GM23338 (cell line): Measurements from ENCODE around the gene LIN7A. TPM values are rescaled to one million over a fixed set of nuclear protein-coding genes. Genes with fewer than 3 reads are reported as not detected.

Source experiments
- ATAC-seq: fragments of 200-7000 bp; cut with Tn5 transposase; 3 replicates; pipeline ENCODE4 v1.9.1; 2020
- DNase-seq: peaks from one replicate; pipeline ENCODE4 v3.0.0-alpha.2; 2015; ENCODE audit warnings: low spot score
- H2AFZ ChIP-seq: fragments of 200-600 bp; sonication (generic); 2 replicates; pipeline ENCODE4 v1.8.0; 2016; ENCODE audit warnings: antibody characterized with exemption, mild to moderate bottlenecking, moderate library complexity
- H3F3A ChIP-seq: fragments of 200-600 bp; sonication (generic); replicated peaks from 2 replicates; pipeline ENCODE4 v1.8.0; 2017; ENCODE audit warnings: antibody characterized with exemption, mixed run types, low read depth
- H3K27ac ChIP-seq: fragments of 200-600 bp; sonication (generic); 2 replicates; pipeline ENCODE4 v1.6.1; 2016; ENCODE audit warnings: low read depth
- H3K27me3 ChIP-seq: fragments of 200-600 bp; sonication (generic); 2 replicates; pipeline ENCODE4 v1.8.0; 2016; ENCODE audit warnings: mild to moderate bottlenecking, mixed run types, moderate library complexity; ENCODE audit not compliant: insufficient read depth
- H3K36me3 ChIP-seq: fragments of 200-600 bp; sonication (generic); 2 replicates; pipeline ENCODE4 v1.8.0; 2016; ENCODE audit warnings: mild to moderate bottlenecking; ENCODE audit not compliant: insufficient read depth
- H3K4me1 ChIP-seq: fragments of 200-600 bp; sonication (generic); 2 replicates; pipeline ENCODE4 v1.8.0; 2016; ENCODE audit warnings: mild to moderate bottlenecking, moderate library complexity; ENCODE audit not compliant: insufficient read depth
- H3K4me2 ChIP-seq: fragments of 200-600 bp; sonication (generic); 2 replicates; pipeline ENCODE4 v1.7.1; 2017; ENCODE audit warnings: mixed run types
- H3K4me3 ChIP-seq: fragments of 200-600 bp; sonication (generic); 2 replicates; pipeline ENCODE4 v1.6.1; 2016; ENCODE audit warnings: mixed run types
- H3K79me2 ChIP-seq: fragments of 200-600 bp; sonication (generic); replicated peaks from 2 replicates; pipeline ENCODE4 v1.8.0; 2017; ENCODE audit warnings: mild to moderate bottlenecking; ENCODE audit not compliant: insufficient read depth
- H3K9me2 ChIP-seq: fragments of 200-600 bp; sonication (generic); 2 replicates; pipeline ENCODE4 v1.8.0; 2017; ENCODE audit not compliant: insufficient read depth
- H4K20me1 ChIP-seq: fragments of 200-600 bp; sonication (generic); replicated peaks from 2 replicates; pipeline ENCODE4 v1.8.0; 2017; ENCODE audit warnings: mild to moderate bottlenecking; ENCODE audit not compliant: insufficient read depth
- H3K27ac Mint-ChIP-seq: 2 replicates; pipeline ENCODE4 v1.8.0; 2020; ENCODE audit warnings: inconsistent platforms, mild to moderate bottlenecking, moderate library complexity, mixed read lengths
- H3K27me3 Mint-ChIP-seq: 3 replicates; pipeline ENCODE4 v1.8.0; 2022; ENCODE audit warnings: low read depth, mild to moderate bottlenecking, moderate library complexity, mixed read lengths, inconsistent platforms; ENCODE audit not compliant: insufficient read depth, poor library complexity
- H3K36me3 Mint-ChIP-seq: 3 replicates; pipeline ENCODE4 v1.8.0; 2021; ENCODE audit warnings: low read depth, mild to moderate bottlenecking, inconsistent platforms, moderate library complexity, mixed read lengths
- H3K4me1 Mint-ChIP-seq: 3 replicates; pipeline ENCODE4 v1.8.0; 2020; ENCODE audit warnings: mild to moderate bottlenecking, inconsistent platforms, mixed read lengths
- H3K4me3 Mint-ChIP-seq: 3 replicates; pipeline ENCODE4 v1.8.0; 2021; ENCODE audit warnings: moderate library complexity, mild to moderate bottlenecking, inconsistent platforms, mixed read lengths
- H3K9me3 Mint-ChIP-seq: 3 replicates; pipeline ENCODE4 v1.8.0; 2020; ENCODE audit warnings: moderate library complexity, mild to moderate bottlenecking, inconsistent platforms, mixed read lengths
- CTCF ChIP-seq, 2 experiments: fragments of 200-600 bp in 1 of 2; sonication (generic) in 1 of 2; conservative IDR thresholded peaks; 2 replicates each; pipeline versions ENCODE4 v1.5.1 to v1.6.1; 2016 to 2017; ENCODE audit warnings: antibody characterized with exemption in 2 of 2, low read depth in 2 of 2, mild to moderate bottlenecking in 2 of 2, moderate library complexity in 1 of 2
- ETS1 ChIP-seq: IDR thresholded peaks from 2 replicates; pipeline ENCODE4 v1.6.1; 2016; ENCODE audit warnings: antibody characterized with exemption
- EZH2 ChIP-seq: fragments of 200-600 bp; sonication (generic); IDR thresholded peaks from one replicate; pipeline ENCODE4 v1.8.0; 2017; ENCODE audit warnings: antibody characterized with exemption, mild to moderate bottlenecking, low read depth; ENCODE audit not compliant: unreplicated experiment
- NANOG ChIP-seq: IDR thresholded peaks from 2 replicates; pipeline ENCODE4 v1.6.1; 2016; ENCODE audit warnings: antibody characterized with exemption, borderline replicate concordance
- STAT1 ChIP-seq: IDR thresholded peaks from one replicate; pipeline ENCODE4 v1.6.1; 2016; ENCODE audit warnings: antibody characterized with exemption; ENCODE audit not compliant: unreplicated experiment
- ZNF114 ChIP-seq: fragments of 250-450 bp; sonication (Bioruptor Pico); IDR thresholded peaks from 2 replicates; pipeline ENCODE4 v1.5.0; 2020; ENCODE audit warnings: mild to moderate bottlenecking, moderate library complexity
- microRNA counts: library from miRNA; unstranded; fragments of <30 nt; microRNA quantifications from one replicate; lab custom pipeline; 2017
- microRNA-seq: library from miRNA; unstranded; fragments of <30 nt; microRNA quantifications from one replicate; pipeline ENCODE4, GENCODE V29; 2017
- polyA plus RNA-seq: library from polyadenylated mRNA; unstranded; fragments of >200 nt; fragmentation: Nextera tagmentation; extraction: Ambion mirVana; gene quantifications from 2 replicates; pipeline ENCODE4 v1.2.1, GENCODE V29; 2016
- small RNA-seq: library from RNA; depleted of rRNA; stranded (forward); fragments of <200 nt; gene quantifications from one replicate; pipeline ENCODE3, GENCODE V24; 2014; ENCODE audit warnings: low replicate concordance
- total RNA-seq: library from RNA; depleted of rRNA; stranded (reverse); fragments of >200 nt; shearing (Covaris generic); gene quantifications from 2 replicates; pipeline ENCODE4 v1.2.3, GENCODE V29; 2014; rRNA removed

The LIN7A gene
- total and polyA plus RNA-seq, 2 experiments from 2014 or later = 5.7 to 6.5 TPM

- Histone ChIP-seq H3K4me1 (0 out of 2 replicates have a peak, but pooled peaks cover 4% of the 10 kb centered on the region), H3K79me2 (no peaks in the 10 kb centered on the region), H3K9me2 (no peaks in the 10 kb centered on the region), H4K20me1 (no peaks in the 10 kb centered on the region), H3F3A (no peaks in the 10 kb centered on the region), H3K4me3 (no peak overlapping the region), H3K27me3 (no peaks in the 10 kb centered on the region), H3K27ac (no peak overlapping the region), H2AFZ (no peak overlapping the region), H3K4me2 (no peak overlapping the region), H3K36me3 (no peaks in the 10 kb centered on the region)
- Mint-ChIP-seq H3K27me3 (peaks cover 2% of the 10 kb centered on the region), H3K4me1 (no peaks in the 10 kb centered on the region), H3K36me3 (no peaks in the 10 kb centered on the region), H3K27ac (no peak overlapping the region), H3K4me3 (no peak overlapping the region), H3K9me3 (no peaks in the 10 kb centered on the region)
- no peak for TF ChIP-seq CTCF (conservative IDR thresholded peaks at IDR 0.05; ENCODE audit: low read depth in 2 of 2)
- TF ChIP-seq STAT1 = no peak
- TF ChIP-seq ETS1 = no peak
- TF ChIP-seq ZNF114 (CRISPR knock-in tag) = no peak
- no peak for DNase-seq
- ATAC-seq = no peak
These were observed 189.9 kb downstream of the LIN7A start for GRCh38 chr12:80747800-80748199.

GRCh38 chr12:80745851-80746505, 191.8 kb downstream of the LIN7A start:
- no peaks in the 10 kb centered on the region for H3K79me2 ChIP-seq
- no peaks in the 10 kb centered on the region for H3K36me3 Mint-ChIP-seq
- no peaks in the 10 kb centered on the region for H3K9me2 ChIP-seq
- H4K20me1 ChIP-seq = no peaks in the 10 kb centered on the region
- H3K9me3 Mint-ChIP-seq = no peaks in the 10 kb centered on the region
- no peaks in the 10 kb centered on the region for H3F3A ChIP-seq
- H3K4me3 ChIP-seq = no peak overlapping the region
- H3K27ac Mint-ChIP-seq = no peak overlapping the region
- no peak overlapping the region for H3K4me2 ChIP-seq
- ATAC-seq (no peak), DNase-seq (no peak)
- no peak for TF ChIP-seq STAT1
- no peak for TF ChIP-seq EZH2
- TF ChIP-seq NANOG = no peak
- no peak for TF ChIP-seq ZNF114 (CRISPR knock-in tag)
- TF ChIP-seq ETS1 = no peak
- H3K27me3 ChIP-seq = no peaks in the 10 kb centered on the region
- no peak overlapping the region for H2AFZ ChIP-seq
- 0 out of 2 replicates have a peak, but pooled peaks cover 4% of the 10 kb centered on the region for H3K4me1 ChIP-seq
- H3K36me3 ChIP-seq = no peaks in the 10 kb centered on the region
- H3K4me1 Mint-ChIP-seq = no peaks in the 10 kb centered on the region
- H3K27ac ChIP-seq = no peak overlapping the region
- no peak overlapping the region for H3K4me3 Mint-ChIP-seq
- peaks cover 2% of the 10 kb centered on the region for H3K27me3 Mint-ChIP-seq

MicroRNAs encoded within 50 kb of the gene (microRNA counts, 767-probe panel; counts per million panel counts)
- microRNA hsa-miR-617 (lab: Ali Mortazavi, UCI) (not detected), microRNA hsa-miR-618 (lab: Ali Mortazavi, UCI) (not detected)

Small RNAs within 50 kb of the gene (microRNA-seq; reads per million reads assigned to microRNA genes)
- gene MIR617 = not detected
- 2.0 reads per million for gene MIR618

Small RNAs within 50 kb of the gene (small RNA-seq; reads per million reads assigned to genes)
- not detected for gene MIR617
- gene MIR618 = 0.07 reads per million

Other genes starting within 250 kb of the LIN7A start
- not detected in 2 replicates for gene MYF6, start 230.3 kb downstream of the LIN7A start, total RNA-seq
- not detected in 2 replicates for gene MYF6, start 230.3 kb downstream of the LIN7A start, polyA plus RNA-seq
- not detected in 2 replicates for gene MYF5, start 221.0 kb downstream of the LIN7A start, total RNA-seq
- not detected in 2 replicates for gene MYF5, start 221.0 kb downstream of the LIN7A start, polyA plus RNA-seq
- 22.5 and 28.9 TPM in 2 replicates for gene ACSS3, start 140.1 kb upstream of the LIN7A start, total RNA-seq
- gene ACSS3, start 140.1 kb upstream of the LIN7A start, polyA plus RNA-seq = 5.2 and 7.4 TPM in 2 replicates